DND-41 (cell line): Measurements from ENCODE around the gene THSD4.

Source experiments
- ATAC-seq: fragments of 200-7000 bp; cut with Tn5 transposase; 3 replicates; pipeline ENCODE4 v1.9.1; 2021; ENCODE audit warnings: low read depth; ENCODE audit not compliant: insufficient read depth
- DNase-seq: peaks from one replicate; pipeline ENCODE4 v3.0.0-alpha.2; 2020
- H2AFZ ChIP-seq: 2 replicates; pipeline ENCODE4 v1.6.0; 2012; ENCODE audit warnings: low read depth, low read length
- H3K27ac ChIP-seq: 2 replicates; pipeline ENCODE4 v1.5.1; 2012; ENCODE audit warnings: low read length, inconsistent platforms
- H3K27me3 ChIP-seq: fragments of 200-600 bp; sonication (generic); 2 replicates; pipeline ENCODE4 v1.6.0; 2012; ENCODE audit warnings: low read length, mild to moderate bottlenecking, inconsistent platforms; ENCODE audit not compliant: insufficient read depth, poor library complexity
- H3K36me3 ChIP-seq: 2 replicates; pipeline ENCODE4 v1.5.1; 2012; ENCODE audit warnings: low read length, inconsistent platforms; ENCODE audit not compliant: insufficient read depth
- H3K4me1 ChIP-seq: 2 replicates; pipeline ENCODE4 v1.5.1; 2012; ENCODE audit warnings: mild to moderate bottlenecking, low read length; ENCODE audit not compliant: insufficient read depth
- H3K4me2 ChIP-seq: 2 replicates; pipeline ENCODE4 v1.6.0; 2012; ENCODE audit warnings: mild to moderate bottlenecking, moderate library complexity, low read length, inconsistent platforms; ENCODE audit not compliant: insufficient read depth
- H3K4me3 ChIP-seq, 2 experiments: fragments of 200-600 bp in 1 of 2; shearing (Covaris generic) in 1 of 2; 2 replicates each; pipeline ENCODE4 v1.5.1; 2012 to 2016; ENCODE audit warnings: inconsistent platforms in 2 of 2, low read length in 2 of 2, mild to moderate bottlenecking in 2 of 2, low read depth in 1 of 2, moderate library complexity in 1 of 2
- H3K79me2 ChIP-seq: 2 replicates; pipeline ENCODE4 v1.6.0; 2012; ENCODE audit warnings: low read length, inconsistent platforms; ENCODE audit not compliant: insufficient read depth
- H3K9ac ChIP-seq: 2 replicates; pipeline ENCODE4 v1.6.0; 2012; ENCODE audit warnings: low read depth, mild to moderate bottlenecking, inconsistent platforms, low read length, moderate library complexity
- H3K9me3 ChIP-seq: 2 replicates; pipeline ENCODE4 v1.5.1; 2012; ENCODE audit warnings: low read length, moderate library complexity, mild to moderate bottlenecking, inconsistent platforms; ENCODE audit not compliant: insufficient read depth, severe bottlenecking
- H4K20me1 ChIP-seq: 2 replicates; pipeline ENCODE4 v1.6.0; 2012; ENCODE audit warnings: low read length; ENCODE audit not compliant: insufficient read depth
- CTCF ChIP-seq: IDR thresholded peaks from 2 replicates; pipeline ENCODE4 v1.5.1; 2012; ENCODE audit warnings: borderline replicate concordance, low read length, moderate library complexity, mild to moderate bottlenecking; ENCODE audit not compliant: poor library complexity, severe bottlenecking; ENCODE audit errors: extremely low read depth
- EZH2 ChIP-seq: IDR thresholded peaks from 3 replicates; pipeline ENCODE4 v1.6.1; 2012; ENCODE audit warnings: borderline replicate concordance, low read depth, mild to moderate bottlenecking, moderate library complexity, low read length, inconsistent platforms; ENCODE audit not compliant: severe bottlenecking

THSD4 gene

DNA sequence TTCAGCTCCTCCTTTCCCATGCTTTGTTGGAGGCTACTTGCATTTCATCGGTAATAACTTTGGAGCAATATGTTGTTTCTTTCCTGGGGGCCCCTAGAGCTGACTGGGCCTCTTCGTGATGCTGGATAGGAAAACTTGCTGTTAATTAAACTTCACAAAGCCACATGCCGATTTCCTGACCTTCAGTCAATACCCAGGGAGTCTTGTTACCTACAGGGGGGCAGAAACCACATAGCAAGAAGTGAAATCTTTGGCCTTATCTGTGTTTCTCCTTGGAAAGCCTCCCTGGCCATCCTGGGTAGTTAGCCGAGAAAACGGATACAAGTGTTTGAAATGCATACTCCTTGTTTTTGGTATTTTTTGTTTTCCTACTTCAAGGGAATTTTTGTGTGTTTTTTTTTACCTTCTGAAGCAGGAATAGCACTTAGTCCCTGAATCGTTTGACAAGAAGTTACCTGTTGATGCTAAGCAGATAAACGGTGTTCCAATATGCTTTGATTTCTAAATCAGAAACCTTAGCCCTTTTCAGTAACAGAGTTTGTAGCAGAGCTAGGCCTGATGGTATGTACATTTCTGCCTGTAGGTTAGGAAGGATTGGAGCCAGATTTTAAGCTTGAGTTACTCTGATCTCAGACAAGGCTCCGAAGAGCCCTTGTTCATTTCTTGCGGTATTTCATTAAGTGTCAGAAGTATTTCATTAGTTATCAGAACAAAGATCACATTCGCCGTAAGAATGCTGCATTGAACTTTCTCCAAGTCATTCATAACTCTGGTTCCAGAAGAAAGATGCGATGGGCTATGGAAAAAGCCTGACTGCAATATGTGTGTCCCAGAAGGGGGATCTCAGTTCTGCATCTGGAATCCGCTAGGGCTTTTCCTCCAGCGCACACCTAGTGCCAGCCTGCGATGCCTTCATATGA, 111.5 kb downstream of the THSD4 start:
- Histone ChIP-seq H3K36me3 (no peaks in the 10 kb centered on the region), H2AFZ (no peak overlapping the region), H3K9ac (no peak overlapping the region), H3K27me3 (no peaks in the 10 kb centered on the region), H3K4me1 (no peaks in the 10 kb centered on the region), H3K9me3 (no peaks in the 10 kb centered on the region), H3K4me2 (no peak overlapping the region), H3K79me2 (no peaks in the 10 kb centered on the region), H3K4me3 (no peak overlapping the region), H3K27ac (no peak overlapping the region), H4K20me1 (no peaks in the 10 kb centered on the region)
- TF ChIP-seq EZH2: no peak
- TF ChIP-seq CTCF: no peak
- DNase-seq (no peak), ATAC-seq (no peak)

- no peak overlapping the region for H3K4me2 ChIP-seq
- H3K9ac ChIP-seq: no peak overlapping the region
- DNase-seq (no peak), ATAC-seq (no peak)
- H3K9me3 ChIP-seq: no peaks in the 10 kb centered on the region
- H3K27me3 ChIP-seq: no peaks in the 10 kb centered on the region
- no peak overlapping the region for H3K4me3 ChIP-seq
- TF ChIP-seq CTCF (no peak), EZH2 (no peak)
- H3K79me2 ChIP-seq: no peaks in the 10 kb centered on the region
- H2AFZ ChIP-seq: no peak overlapping the region
- no peaks in the 10 kb centered on the region for H3K4me1 ChIP-seq
- no peaks in the 10 kb centered on the region for H3K36me3 ChIP-seq
- H3K27ac ChIP-seq: no peak overlapping the region
- no peaks in the 10 kb centered on the region for H4K20me1 ChIP-seq
These were observed 113.1 kb downstream of the THSD4 start for GRCh38 chr15:71228403-71228802.

DNA sequence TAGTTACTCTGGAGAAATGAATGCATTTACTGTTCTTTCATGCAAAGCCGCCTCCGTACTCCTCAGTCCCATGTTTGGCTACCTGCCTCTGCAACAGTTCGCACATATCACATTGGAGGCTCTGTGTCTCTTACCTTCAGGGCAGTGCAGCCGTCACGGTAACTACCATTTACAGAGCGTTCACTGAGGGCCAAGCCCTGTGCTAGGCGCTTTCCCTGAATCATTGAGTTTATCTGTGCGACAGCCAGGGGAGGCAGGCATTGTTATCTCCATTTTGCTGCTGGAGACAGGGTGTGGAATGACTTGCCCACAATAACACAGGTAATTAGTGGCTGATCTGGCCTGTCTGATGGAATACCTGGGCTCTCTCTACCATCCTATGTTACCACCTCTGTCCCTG, 115.0 kb downstream of the THSD4 start:
- no peak overlapping the region for H2AFZ ChIP-seq
- no peak overlapping the region for H3K4me2 ChIP-seq
- no peaks in the 10 kb centered on the region for H4K20me1 ChIP-seq
- no peaks in the 10 kb centered on the region for H3K79me2 ChIP-seq
- H3K27me3 ChIP-seq: no peaks in the 10 kb centered on the region
- TF ChIP-seq CTCF: no peak
- no peak for TF ChIP-seq EZH2
- no peak overlapping the region for H3K4me3 ChIP-seq
- no peak overlapping the region for H3K27ac ChIP-seq
- no peak for ATAC-seq
- no peaks in the 10 kb centered on the region for H3K36me3 ChIP-seq
- no peaks in the 10 kb centered on the region for H3K9me3 ChIP-seq
- no peak overlapping the region for H3K9ac ChIP-seq
- H3K4me1 ChIP-seq: no peaks in the 10 kb centered on the region
- DNase-seq: no peak
